ENCODE measurements around the gene NOSTRIN.
"Not testable (repeated sequence)": the region's sequence is repeated elsewhere in the genome, so short reads cannot be mapped to it uniquely, and the experiment has no call there.

Gene NOSTRIN

GRCh38 chr2:168867164-168867563 lies 64.7 kb downstream of the NOSTRIN start:
- DNase-seq (ENCODE audit: insufficient read length, low spot score); FAIRE-seq: not testable (repeated sequence)

DNA sequence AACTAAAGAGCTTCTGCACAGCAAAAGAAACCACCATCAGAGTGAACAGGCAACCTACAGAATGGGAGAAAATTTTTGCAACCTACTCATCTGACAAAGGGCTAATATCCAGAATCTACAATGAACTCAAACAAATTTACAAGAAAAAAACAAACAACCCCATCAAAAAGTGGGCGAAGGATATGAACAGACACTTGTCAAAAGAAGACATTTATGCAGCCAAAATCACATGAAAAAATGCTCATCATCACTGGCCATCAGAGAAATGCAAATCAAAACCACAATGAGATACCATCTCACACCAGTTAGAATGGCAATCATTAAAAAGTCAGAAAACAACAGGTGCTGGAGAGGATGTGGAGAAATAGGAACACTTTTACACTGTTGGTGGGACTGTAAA lies 67.9 kb downstream of the NOSTRIN start:
- not testable (repeated sequence) for DNase-seq (ENCODE audit: insufficient read length, low spot score); FAIRE-seq

DNA sequence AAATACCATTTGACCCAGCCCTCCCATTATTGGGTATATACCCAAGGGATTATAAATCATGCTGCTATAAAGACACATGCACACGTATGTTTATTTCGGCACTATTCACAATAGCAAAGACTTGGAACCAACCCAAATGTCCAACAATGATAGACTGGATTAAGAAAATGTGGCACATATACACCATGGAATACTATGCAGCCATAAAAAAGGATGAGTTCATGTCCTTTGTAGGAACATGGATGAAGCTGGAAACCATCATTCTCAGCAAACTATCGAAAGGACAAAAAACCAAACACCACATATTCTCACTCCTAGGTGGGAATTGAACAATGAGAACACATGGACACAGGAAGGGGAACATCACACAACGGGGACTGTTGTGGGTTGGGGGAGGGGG lies 68.4 kb downstream of the NOSTRIN start:
- not testable (repeated sequence) for FAIRE-seq; DNase-seq (ENCODE audit: insufficient read length, low spot score)

- DNase-seq (ENCODE audit: insufficient read length, low spot score) (no peak), FAIRE-seq (no peak)
These were observed 72.1 kb downstream of the NOSTRIN start for GRCh38 chr2:168874368-168875054.

DNA sequence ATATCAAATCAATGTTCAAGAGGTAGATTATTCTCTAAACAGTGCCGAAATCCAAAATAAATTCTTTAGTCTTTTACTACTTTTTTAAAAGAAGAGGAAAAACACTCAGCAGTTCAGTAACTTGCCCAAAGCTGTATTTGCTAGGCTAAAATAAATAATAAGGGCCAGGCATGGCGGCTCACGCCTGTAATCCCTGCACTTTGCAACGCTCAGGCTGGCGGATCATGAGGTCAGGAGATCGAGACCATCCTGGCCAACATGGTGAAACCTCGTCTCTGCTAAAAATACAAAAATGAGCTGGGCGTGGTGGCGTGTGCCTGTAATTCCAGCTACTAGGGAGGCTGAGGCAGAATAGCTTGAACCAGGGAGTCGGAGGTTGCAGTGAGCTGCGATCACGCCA lies 79.7 kb downstream of the NOSTRIN start:
- not testable (repeated sequence) for DNase-seq (ENCODE audit: insufficient read length, low spot score); FAIRE-seq

GRCh38 chr2:168884975-168885374 lies 82.5 kb downstream of the NOSTRIN start:
- DNase-seq (ENCODE audit: insufficient read length, low spot score) (no peak), FAIRE-seq (no peak)

- DNase-seq (ENCODE audit: insufficient read length, low spot score) (no peak), FAIRE-seq (no peak)
These were observed 87.2 kb downstream of the NOSTRIN start for GRCh38 chr2:168889635-168890005.

GRCh38 chr2:168890006-168890782 lies 87.8 kb downstream of the NOSTRIN start, which contains the start of gene SPC25:
SPC25 (minus strand) TSS chr2:168890430; CDS start chr2:168889519, 911 bp downstream.
- DNase-seq (ENCODE audit: insufficient read length, low spot score) (peak; percentile 94), FAIRE-seq (peak; percentile 74)

DNA sequence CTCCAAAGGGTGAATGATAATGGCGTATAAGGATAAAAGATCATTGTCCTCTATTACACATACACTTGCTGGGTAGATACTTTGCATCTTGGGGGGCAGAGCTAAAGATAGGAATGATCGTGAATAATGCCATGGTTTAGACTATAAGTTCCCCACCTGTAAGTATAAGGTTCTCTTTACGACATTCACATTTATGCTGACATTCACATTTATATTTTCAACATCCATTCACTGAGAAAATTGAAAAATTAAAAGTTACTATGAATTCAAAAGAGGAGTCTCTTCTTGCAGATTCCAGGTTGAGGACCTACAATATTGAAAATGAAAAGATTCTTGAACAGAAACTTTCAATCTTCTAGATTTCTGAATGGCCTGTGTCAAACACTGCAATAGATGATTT lies 89.9 kb downstream of the NOSTRIN start:
- DNase-seq (ENCODE audit: insufficient read length, low spot score) (no peak), FAIRE-seq (no peak)

GRCh38 chr2:168894101-168894500 lies 91.7 kb downstream of the NOSTRIN start:
- DNase-seq (ENCODE audit: insufficient read length, low spot score) (no peak), FAIRE-seq (no peak)

GRCh38 chr2:168894720-168895119 lies 92.3 kb downstream of the NOSTRIN start:
- FAIRE-seq (no peak), DNase-seq (ENCODE audit: insufficient read length, low spot score) (no peak)

GRCh38 chr2:168895771-168896170 lies 93.3 kb downstream of the NOSTRIN start:
- FAIRE-seq (no peak), DNase-seq (ENCODE audit: insufficient read length, low spot score) (no peak)

DNA sequence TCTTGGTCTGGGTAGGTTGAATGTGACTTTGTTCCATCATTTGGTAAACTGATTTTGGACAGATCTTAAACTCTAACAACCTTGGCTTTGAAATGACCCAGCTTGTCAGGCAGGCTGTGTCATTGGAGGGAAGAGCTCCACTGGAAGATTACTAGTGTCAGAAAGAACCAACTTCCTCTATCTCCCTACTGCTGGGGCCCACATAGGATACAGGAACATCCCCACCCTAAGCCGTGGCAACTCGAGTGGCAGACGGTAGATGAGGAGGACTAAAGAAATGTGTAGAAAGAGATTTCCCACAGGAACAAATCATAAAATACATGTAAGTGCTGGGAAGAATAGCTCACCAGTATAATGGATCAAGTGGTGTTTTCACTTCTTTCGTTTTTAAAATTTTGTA lies 94.3 kb downstream of the NOSTRIN start:
- no peak for DNase-seq (ENCODE audit: insufficient read length, low spot score)
- FAIRE-seq, result no peak

DNA sequence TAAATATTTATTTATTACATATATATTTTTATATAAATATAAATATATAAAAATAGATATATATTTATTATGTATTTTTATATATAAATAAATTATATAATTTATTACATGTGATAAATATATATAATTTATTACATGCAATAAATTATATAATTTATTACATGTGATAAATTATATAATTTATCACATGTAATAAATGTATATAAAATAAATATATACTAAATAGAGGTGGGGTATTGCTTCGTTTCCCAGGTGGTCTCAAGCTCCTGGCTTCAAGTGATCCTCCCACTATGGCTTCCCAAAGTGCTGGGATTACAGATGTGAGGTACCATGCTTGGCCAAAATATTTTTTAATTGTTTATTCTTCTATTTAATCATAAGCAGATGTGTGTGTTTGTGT lies 95.0 kb downstream of the NOSTRIN start:
- no peak for FAIRE-seq
- no peak for DNase-seq (ENCODE audit: insufficient read length, low spot score)

- FAIRE-seq, result no peak
- no peak for DNase-seq (ENCODE audit: insufficient read length, low spot score)
These were observed 98.6 kb downstream of the NOSTRIN start, which contains the start of gene G6PC2 for GRCh38 chr2:168901003-168901402. G6PC2 (plus strand) TSS chr2:168901291; CDS start chr2:168901332, 41 bp downstream.

GRCh38 chr2:168903888-168904287 lies 101.5 kb downstream of the NOSTRIN start:
- no peak for FAIRE-seq
- DNase-seq (ENCODE audit: insufficient read length, low spot score), result no peak

GRCh38 chr2:168904358-168904757 lies 101.9 kb downstream of the NOSTRIN start:
- DNase-seq (ENCODE audit: insufficient read length, low spot score), result no peak
- FAIRE-seq, result no peak

DNA sequence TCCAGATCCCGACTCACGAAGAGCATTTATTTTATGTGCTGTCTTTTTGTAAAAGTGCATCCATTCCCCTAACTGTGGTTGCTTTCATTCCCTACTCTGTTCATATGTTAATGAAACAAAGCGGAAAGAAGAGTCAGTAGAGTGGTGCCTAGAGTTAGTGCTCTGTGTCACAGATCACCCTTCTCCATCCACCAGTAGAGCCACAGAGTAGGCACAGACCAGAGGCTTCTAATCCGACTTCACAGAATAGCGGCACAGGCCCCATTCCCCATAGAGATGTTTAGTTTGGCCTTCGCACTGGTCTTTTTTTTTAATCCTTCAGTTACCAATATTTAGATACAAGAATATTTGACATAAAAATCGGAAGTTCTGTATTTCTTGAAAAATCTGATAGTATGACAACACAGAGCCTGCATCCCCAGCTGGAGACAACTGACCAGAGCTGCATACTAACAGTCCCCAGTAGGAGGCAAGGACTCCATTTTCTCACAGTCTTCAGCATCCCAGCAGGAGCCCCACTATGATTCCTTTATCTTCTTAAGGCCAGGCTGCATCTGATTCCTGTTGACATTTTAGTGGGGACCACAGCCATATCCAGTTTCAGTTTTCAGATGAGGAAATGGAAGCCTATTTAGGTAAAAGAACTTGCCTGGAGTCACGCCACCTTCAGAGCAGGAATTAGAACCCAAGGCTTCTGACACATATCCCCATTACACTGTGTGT lies 105.7 kb downstream of the NOSTRIN start:
- DNase-seq (ENCODE audit: insufficient read length, low spot score) (no peak), FAIRE-seq (no peak)

- FAIRE-seq (no peak), DNase-seq (ENCODE audit: insufficient read length, low spot score) (no peak)
These were observed 107.9 kb downstream of the NOSTRIN start for GRCh38 chr2:168910330-168910729.

DNA sequence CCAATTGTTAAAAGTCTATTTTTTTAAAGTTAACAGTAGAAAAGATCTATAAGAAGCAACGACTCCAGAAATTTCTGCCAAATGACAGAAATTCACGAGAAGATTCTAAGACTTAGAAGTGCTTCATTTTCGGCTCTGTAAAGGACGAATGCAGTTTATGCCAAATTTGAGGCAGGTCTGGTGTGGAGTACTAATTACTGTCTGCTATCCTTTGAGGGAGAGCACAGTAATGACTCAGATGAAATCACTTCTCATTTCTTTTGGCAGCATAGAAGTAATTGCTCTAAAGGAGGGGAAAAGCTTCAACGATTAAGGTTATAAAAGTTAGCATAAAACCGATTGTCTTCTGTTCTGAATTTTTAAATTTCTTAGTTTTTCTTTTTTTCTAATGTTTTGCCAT lies 110.0 kb downstream of the NOSTRIN start:
- FAIRE-seq, result no peak
- DNase-seq (ENCODE audit: insufficient read length, low spot score), result no peak

- FAIRE-seq (no peak), DNase-seq (ENCODE audit: insufficient read length, low spot score) (no peak)
These were observed 110.5 kb downstream of the NOSTRIN start for GRCh38 chr2:168912901-168913369.
